Heart left ventricle (tissue), 16 donors: Measurements from ENCODE around the gene LSS. TPM values are rescaled to one million over a fixed set of nuclear protein-coding genes. Genes with fewer than 3 reads are reported as not detected.
A peak's percentile ranks its signal among the peaks of the same experiment; 100 is the strongest.
"Not testable (repeated sequence)": the region's sequence is repeated elsewhere in the genome, so short reads cannot be mapped to it uniquely, and the experiment has no call there.

Source experiments
- ATAC-seq, 4 donors: fragments of 200-7000 bp; cut with Tn5 transposase; one replicate each; pipeline ENCODE4 v1.9.1; 2020 to 2022; ENCODE audit warnings: moderate library complexity in 4 of 4, mild to moderate bottlenecking in 3 of 4, moderate number of reproducible peaks in 1 of 4
- DNase-seq, 5 donors: peaks; one replicate each; pipeline ENCODE4 v3.0.0-alpha.2; 2020
- H3K27ac ChIP-seq, 12 donors: fragments of 200-600 bp; sonication (generic) in 4 of 12; one replicate each; pipeline versions ENCODE4 v1.5.0 to v1.8.0; 2016 to 2022; ENCODE audit warnings: mild to moderate bottlenecking in 2 of 12
- H3K27me3 ChIP-seq, 9 donors: fragments of 200-600 bp; sonication (generic) in 2 of 9; one replicate each; pipeline versions ENCODE4 v1.5.1 to v1.8.0; 2016 to 2022; ENCODE audit warnings: mild to moderate bottlenecking in 3 of 9
- H3K36me3 ChIP-seq, 9 donors: fragments of 200-600 bp; sonication (generic) in 2 of 9; one replicate each; pipeline versions ENCODE4 v1.5.0 to v1.8.0; 2018 to 2022; ENCODE audit warnings: mild to moderate bottlenecking in 2 of 9
- H3K4me1 ChIP-seq, 12 donors: fragments of 200-600 bp; sonication (generic) in 4 of 12; one replicate each; pipeline versions ENCODE4 v1.5.0 to v1.8.0; 2016 to 2022; ENCODE audit warnings: mild to moderate bottlenecking in 3 of 12
- H3K4me3 ChIP-seq, 12 donors: fragments of 200-600 bp; sonication (generic) in 4 of 12; one replicate each; pipeline versions ENCODE4 v1.5.0 to v1.8.0; 2017 to 2022; ENCODE audit warnings: mild to moderate bottlenecking in 9 of 12, moderate library complexity in 4 of 12
- H3K9me3 ChIP-seq, 12 donors: fragments of 200-600 bp; sonication (generic) in 4 of 12; one replicate each; pipeline versions ENCODE4 v1.5.0 to v1.8.0; 2016 to 2022; ENCODE audit warnings: mild to moderate bottlenecking in 1 of 12
- POLR2A ChIP-seq, 2 donors: fragments of 450-650 bp; IDR thresholded peaks; one replicate each; pipeline ENCODE4 v1.6.1; 2017; ENCODE audit warnings: antibody characterized with exemption in 2 of 2, mild to moderate bottlenecking in 2 of 2, moderate library complexity in 2 of 2
- WGBS, 4 donors: extraction: QIAGEN DNeasy Blood & Tissue Kit in 2 of 4; methylation state at CpG; one replicate each; pipeline versions ENCODE4 v1.1.5 to v1.1.7; 2013 to 2018; 5-methylcytosine and 5-hydroxymethylcytosine counted together
- intact Hi-C, 10 donors: fragments of 100-400 bp; cut with DNase I; formaldehyde crosslinking; loops; one replicate each; pipeline versions ENCODE4 v1.11.1 to v1.14.2; 2022
- polyA plus RNA-seq, 2 donors: library from polyadenylated mRNA; stranded (reverse); fragments of 200-250 nt; gene quantifications; one replicate each; pipeline ENCODE4 v1.2.3, GENCODE V29; 2013
- total RNA-seq, 9 donors: library from RNA; depleted of rRNA in 2 of 9; stranded (reverse); fragments of >200 nt in 2 of 9; fragmentation: NEBNext Ultra II Directional in 3 of 9; extraction: Animal tissue kit (Norgen Biotek cat#: 25700) in 3 of 9; gene quantifications; one replicate each; pipeline versions ENCODE4 v1.1.0 to v1.2.4, GENCODE V29; 2016 to 2023
- TF ChIP-seq, protein P1 (sequence below), 12 donors: fragments of 200-600 bp; sonication (generic) in 4 of 12; IDR thresholded peaks; one replicate each; pipeline versions ENCODE4 v1.5.0 to v1.8.0; 2018 to 2022; ENCODE audit warnings: antibody characterized with exemption in 12 of 12, mild to moderate bottlenecking in 5 of 12
- donor health status: ischemic (EF 13 %, LVEDD 7.1; RV severe dilation, severe dysfunction).
- donor health status: healthy with polysubstance abuse.
- donor health status: DM: no; HTN: yes; CAD: no.
- donor health status: DM: no; HTN: no; CAD: no.
- donor health status: ischemic (EF 25% LVEDD 6.9; RV normal size, moderate dysfunction).
- donor health status: ischemic (EF 25% LVEDD 5.7; RV mildly dilated, moderate dysfunction).
- donor health status: healthy.
- donor health status: DM: yes; HTN: yes; CAD: no.
- donor health status: ischemic (EF 35%, LVEDD 5.7; RV mildly dilated, moderate dysfunction).
- donor health status: nonischemic (EF 11% LVEDD 7.7; RV severe dilation, severe dysfunction).
- donor health status: DM: yes; HTN: yes; CAD: no.
- donor health status: PGD.
- donor health status: ischemic (EF 29% LVEDD 5.4; RV normal size, mild dysfunction).
- donor health status: nonischemic (EF 23%, LVEDD 6.1; RV moderate dilation, normal function).

LSS gene
- total and polyA plus RNA-seq, 11 donors = 25.1 to 65.5 (median 40.7) TPM

DNA sequence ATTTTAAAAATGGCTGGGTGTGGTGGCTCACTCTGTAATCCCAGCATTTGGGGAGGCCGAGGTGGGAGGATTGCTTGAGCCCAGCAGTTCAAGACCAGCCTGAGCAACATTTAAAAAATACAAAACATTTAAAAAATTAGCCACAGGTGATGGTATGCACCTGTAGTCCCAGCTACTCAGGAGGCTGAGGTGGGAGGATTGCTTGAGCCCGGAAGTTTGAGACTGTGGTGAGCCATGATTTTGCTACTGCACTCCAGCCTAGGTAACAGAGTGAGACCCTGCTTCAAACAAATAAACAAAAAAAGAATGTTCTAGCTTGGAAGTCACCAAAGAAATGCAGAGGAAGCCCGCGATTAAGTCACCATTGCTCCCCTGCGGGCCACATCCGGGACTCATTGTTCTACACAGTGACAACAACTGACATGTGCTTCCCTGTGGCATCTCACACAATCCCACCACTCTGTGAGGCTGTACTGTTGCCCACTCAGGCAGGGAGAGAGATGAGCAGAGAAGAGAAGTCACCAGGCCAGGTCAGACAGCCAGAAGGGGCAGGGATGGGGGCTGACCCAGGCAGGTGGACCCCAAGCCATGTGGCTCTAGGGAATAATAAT lies 25.9 kb downstream of the LSS start:
- Histone ChIP-seq H3K4me3 (no peak overlapping the region), H3K27me3 (no peaks in the 10 kb centered on the region), H3K36me3 (peaks cover 0 to 84% (median 69%) of the 10 kb centered on the region in 9 donors), H3K9me3 (no peaks in the 10 kb centered on the region), H3K27ac (peak overlapping the region; percentile 3 to 83 (median 64)), H3K4me1 (peaks cover 0 to 8% (median 0%) of the 10 kb centered on the region in 12 donors)
- peak in 1 of 2 donors; percentile 23 for TF ChIP-seq POLR2A (IDR thresholded peaks at IDR 0.05)
- TF ChIP-seq, protein P1, sequence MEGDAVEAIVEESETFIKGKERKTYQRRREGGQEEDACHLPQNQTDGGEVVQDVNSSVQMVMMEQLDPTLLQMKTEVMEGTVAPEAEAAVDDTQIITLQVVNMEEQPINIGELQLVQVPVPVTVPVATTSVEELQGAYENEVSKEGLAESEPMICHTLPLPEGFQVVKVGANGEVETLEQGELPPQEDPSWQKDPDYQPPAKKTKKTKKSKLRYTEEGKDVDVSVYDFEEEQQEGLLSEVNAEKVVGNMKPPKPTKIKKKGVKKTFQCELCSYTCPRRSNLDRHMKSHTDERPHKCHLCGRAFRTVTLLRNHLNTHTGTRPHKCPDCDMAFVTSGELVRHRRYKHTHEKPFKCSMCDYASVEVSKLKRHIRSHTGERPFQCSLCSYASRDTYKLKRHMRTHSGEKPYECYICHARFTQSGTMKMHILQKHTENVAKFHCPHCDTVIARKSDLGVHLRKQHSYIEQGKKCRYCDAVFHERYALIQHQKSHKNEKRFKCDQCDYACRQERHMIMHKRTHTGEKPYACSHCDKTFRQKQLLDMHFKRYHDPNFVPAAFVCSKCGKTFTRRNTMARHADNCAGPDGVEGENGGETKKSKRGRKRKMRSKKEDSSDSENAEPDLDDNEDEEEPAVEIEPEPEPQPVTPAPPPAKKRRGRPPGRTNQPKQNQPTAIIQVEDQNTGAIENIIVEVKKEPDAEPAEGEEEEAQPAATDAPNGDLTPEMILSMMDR (IDR thresholded peaks at IDR 0.05) = no peak
- intact Hi-C loops = no loop called here
- 70 to 78% (median 72%) methylated on average over 6 of the region's 6 CpGs for WGBS, 4 donors
- DNase-seq (peak in 1 of 5 donors; percentile 63), ATAC-seq (peak in 3 of 4 donors; percentile 26 to 85 (median 60))

DNA sequence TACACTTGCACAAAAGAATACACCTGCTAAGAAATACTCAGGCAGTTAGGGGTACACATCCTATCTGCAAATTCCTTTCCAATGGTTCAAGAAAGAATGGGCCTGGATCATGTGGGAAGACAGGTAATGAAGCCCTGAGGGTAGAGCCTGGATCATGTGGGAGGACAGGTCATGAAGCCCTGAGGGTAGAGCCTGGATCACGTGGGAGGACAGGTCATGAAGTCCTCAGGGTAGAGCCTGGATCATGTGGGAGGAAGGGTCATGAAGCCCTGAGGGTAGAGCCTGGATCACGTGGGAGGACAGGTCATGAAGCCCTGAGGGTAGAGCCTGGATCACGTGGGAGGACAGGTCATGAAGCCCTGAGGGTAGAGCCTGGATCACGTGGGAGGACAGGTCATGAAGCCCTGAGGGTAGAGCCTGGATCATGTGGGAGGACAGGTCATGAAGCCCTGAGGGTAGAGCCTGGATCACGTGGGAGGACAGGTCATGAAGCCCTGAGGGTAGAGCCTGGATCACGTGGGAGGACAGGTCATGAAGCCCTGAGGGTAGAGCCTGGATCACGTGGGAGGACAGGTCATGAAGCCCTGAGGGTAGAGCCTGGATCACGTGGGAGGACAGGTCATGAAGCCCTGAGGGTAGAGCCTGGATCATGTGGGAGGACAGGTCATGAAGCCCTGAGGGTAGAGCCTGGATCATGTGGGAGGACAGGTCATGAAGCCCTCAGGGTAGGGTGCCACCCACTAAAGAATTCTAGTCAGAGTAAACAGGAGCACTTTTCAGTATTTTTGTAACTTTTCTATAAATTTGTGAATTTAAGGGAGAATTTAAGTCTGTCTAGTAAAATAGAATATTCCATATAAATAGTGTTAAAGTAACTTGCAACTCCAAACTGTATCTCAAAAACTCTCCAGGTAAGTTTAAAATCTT lies 27.4 kb downstream of the LSS start:
- H3K4me3 ChIP-seq, H3K27ac ChIP-seq, H3K4me1 ChIP-seq, H3K27me3 ChIP-seq, ATAC-seq, H3K9me3 ChIP-seq, intact Hi-C loops, DNase-seq: not testable (repeated sequence)
- H3K36me3 ChIP-seq = peaks cover 0 to 83% (median 71%) of the 10 kb centered on the region in 9 donors
- WGBS, 4 donors = 81 to 94% (median 91%) methylated on average over 1 to 3 of the region's 8 CpGs

DNA sequence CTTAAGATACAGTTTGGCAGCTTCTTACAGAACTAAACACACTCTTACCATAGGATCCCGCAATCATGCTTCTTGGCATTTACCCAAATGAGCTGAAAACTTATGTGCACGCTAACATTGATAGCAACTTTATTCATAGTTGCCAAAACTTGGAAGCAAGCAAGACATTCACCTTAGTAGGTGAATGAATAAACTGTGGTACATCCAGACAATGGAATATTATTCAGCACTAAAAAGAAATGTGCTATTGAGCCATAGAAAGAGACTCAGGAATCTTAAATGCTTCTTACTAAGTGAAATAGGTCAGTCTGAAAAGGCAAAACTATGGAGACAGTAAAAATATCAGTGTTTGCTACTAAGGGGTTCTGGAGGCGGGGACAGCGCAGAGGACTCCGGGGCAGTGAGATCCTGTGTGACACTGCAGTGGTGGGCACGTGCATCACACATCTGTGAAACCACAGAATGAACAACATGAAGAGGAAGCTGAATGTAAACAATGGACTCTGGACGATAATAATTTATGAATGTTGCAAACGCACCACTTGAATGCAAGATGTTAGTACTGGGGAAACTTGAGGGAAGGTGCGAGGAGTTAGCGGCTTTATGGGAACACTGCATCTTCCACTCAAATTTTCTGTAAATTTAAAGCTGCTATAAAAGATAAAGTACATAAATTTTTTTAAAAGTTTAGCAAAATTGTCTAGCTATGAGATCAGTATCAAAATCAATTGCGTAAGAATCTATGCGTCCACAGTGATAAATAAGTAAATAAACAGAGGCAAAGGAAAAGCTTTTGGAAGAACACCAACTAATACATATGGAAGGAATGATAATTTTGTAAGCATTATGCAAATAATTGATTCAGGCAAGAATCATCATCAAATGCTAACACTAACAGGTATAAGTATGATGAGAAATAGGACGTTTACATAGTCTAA lies 28.9 kb downstream of the LSS start:
- no peak overlapping the region for H3K27ac ChIP-seq
- H3K36me3 ChIP-seq = peaks cover 5 to 83% (median 71%) of the 10 kb centered on the region in 9 donors
- ATAC-seq (no peak), DNase-seq (no peak)
- peaks cover 0 to 8% (median 0%) of the 10 kb centered on the region in 12 donors for H3K4me1 ChIP-seq
- no peaks in the 10 kb centered on the region for H3K27me3 ChIP-seq
- no peak for TF ChIP-seq POLR2A (IDR thresholded peaks at IDR 0.05)
- TF ChIP-seq, protein P1 (IDR thresholded peaks at IDR 0.05) = no peak
- no peak overlapping the region for H3K4me3 ChIP-seq
- intact Hi-C loops = no loop called here
- 81 to 90% (median 83%) methylated on average over 13 of the region's 13 CpGs for WGBS, 4 donors
- H3K9me3 ChIP-seq = no peaks in the 10 kb centered on the region

DNA sequence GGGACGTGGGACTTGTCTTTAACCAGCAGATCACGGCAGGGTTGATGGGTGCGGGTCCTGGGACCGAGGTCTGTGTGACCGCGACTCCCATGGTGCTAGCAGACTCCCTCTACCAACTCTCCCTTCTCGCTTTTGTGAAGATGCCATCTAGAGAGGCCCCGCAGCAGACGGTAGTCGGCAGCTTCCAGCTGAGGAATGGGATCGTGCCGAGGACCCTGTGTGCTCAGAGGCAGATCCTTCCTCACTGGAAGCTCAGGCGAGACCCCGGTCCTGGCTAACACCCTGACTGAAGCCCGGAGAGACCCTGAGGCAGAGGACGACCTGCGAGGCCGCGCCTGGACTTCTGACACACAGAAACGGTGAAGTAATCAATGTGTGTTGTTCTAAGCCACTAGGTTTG lies 31.8 kb downstream of the LSS start:
- Histone ChIP-seq H3K4me3 (no peak overlapping the region), H3K9me3 (no peaks in the 10 kb centered on the region), H3K4me1 (no peaks in the 10 kb centered on the region), H3K36me3 (peaks cover 5 to 85% (median 75%) of the 10 kb centered on the region in 9 donors), H3K27me3 (no peaks in the 10 kb centered on the region), H3K27ac (no peak overlapping the region)
- DNase-seq = peak in 1 of 5 donors; percentile 11
- ATAC-seq = no peak
- TF ChIP-seq, protein P1 (IDR thresholded peaks at IDR 0.05) = no peak
- TF ChIP-seq POLR2A (IDR thresholded peaks at IDR 0.05) = no peak
- WGBS, 4 donors = 90% methylated on average over 20 of the region's 20 CpGs
- intact Hi-C loops = no loop called here
